ENCODE measurements around the gene FASN. TPM values are rescaled to one million over a fixed set of nuclear protein-coding genes. Genes with fewer than 3 reads are reported as not detected.
A peak's percentile ranks its signal among the peaks of the same experiment; 100 is the strongest.

Gene FASN
- total RNA-seq, 2 experiments from 2014 or later = 111 to 364 TPM

GRCh38 chr17:82100502-82101298 is 2.7 kb upstream of the FASN start:
- no peaks in the 10 kb centered on the region for H3K9me2 ChIP-seq (ENCODE audit: insufficient read depth, low read length)
- CTCF ChIA-PET (ENCODE audit: unreplicated experiment) = no interaction called here
- H3K4me2 ChIP-seq (ENCODE audit: low read length) = peak overlapping the region; percentile 84
- DNase-seq (ENCODE audit: low spot score) = no peak
- H3K27ac ChIP-seq (ENCODE audit: low read depth, low read length, poor library complexity, severe bottlenecking) = peak overlapping the region; percentile 89
- POLR2A ChIA-PET = interaction anchor here (0.5 kb wide), 1 partner anchor 59 kb away, joined by 3 read pairs; no protein-coding TSS in a partner anchor
- no peak for TF ChIP-seq EZH2phosphoT487 (IDR thresholded peaks at IDR 0.05; ENCODE audit: borderline replicate concordance, low read depth, low read length)
- TF ChIP-seq, protein P1, sequence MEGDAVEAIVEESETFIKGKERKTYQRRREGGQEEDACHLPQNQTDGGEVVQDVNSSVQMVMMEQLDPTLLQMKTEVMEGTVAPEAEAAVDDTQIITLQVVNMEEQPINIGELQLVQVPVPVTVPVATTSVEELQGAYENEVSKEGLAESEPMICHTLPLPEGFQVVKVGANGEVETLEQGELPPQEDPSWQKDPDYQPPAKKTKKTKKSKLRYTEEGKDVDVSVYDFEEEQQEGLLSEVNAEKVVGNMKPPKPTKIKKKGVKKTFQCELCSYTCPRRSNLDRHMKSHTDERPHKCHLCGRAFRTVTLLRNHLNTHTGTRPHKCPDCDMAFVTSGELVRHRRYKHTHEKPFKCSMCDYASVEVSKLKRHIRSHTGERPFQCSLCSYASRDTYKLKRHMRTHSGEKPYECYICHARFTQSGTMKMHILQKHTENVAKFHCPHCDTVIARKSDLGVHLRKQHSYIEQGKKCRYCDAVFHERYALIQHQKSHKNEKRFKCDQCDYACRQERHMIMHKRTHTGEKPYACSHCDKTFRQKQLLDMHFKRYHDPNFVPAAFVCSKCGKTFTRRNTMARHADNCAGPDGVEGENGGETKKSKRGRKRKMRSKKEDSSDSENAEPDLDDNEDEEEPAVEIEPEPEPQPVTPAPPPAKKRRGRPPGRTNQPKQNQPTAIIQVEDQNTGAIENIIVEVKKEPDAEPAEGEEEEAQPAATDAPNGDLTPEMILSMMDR (conservative IDR thresholded peaks at IDR 0.05; ENCODE audit: low read length) = no peak
- peak overlapping the region; percentile 87 for H3K4me3 ChIP-seq (ENCODE audit: low read depth, low read length, poor library complexity, severe bottlenecking)
- no peak overlapping the region for H2AFZ ChIP-seq (ENCODE audit: low read length)
- intact Hi-C loops (cut with micrococcal nuclease; ENCODE audit: unreplicated experiment) = loop anchor here (5.0 kb wide), 1 partner anchor 133 kb away; no protein-coding TSS in a partner anchor
- no TSS peak for BruUV-seq (replicated peaks)
- H3K4me1 ChIP-seq (ENCODE audit: insufficient read depth, low read length, poor library complexity, severe bottlenecking) = peaks cover 59% of the 10 kb centered on the region
- peaks cover 18% of the 10 kb centered on the region for H3K36me3 ChIP-seq (ENCODE audit: insufficient read depth, low read length)
- no peaks in the 10 kb centered on the region for H3K9me3 ChIP-seq (ENCODE audit: low read length)
- H4K20me1 ChIP-seq (ENCODE audit: insufficient read depth, low read length) = peaks cover 14% of the 10 kb centered on the region; the same call in 1 of the 2 replicates
- H3K79me2 ChIP-seq (ENCODE audit: insufficient read depth, low read depth, low read length) = peaks cover 29% of the 10 kb centered on the region

DNA sequence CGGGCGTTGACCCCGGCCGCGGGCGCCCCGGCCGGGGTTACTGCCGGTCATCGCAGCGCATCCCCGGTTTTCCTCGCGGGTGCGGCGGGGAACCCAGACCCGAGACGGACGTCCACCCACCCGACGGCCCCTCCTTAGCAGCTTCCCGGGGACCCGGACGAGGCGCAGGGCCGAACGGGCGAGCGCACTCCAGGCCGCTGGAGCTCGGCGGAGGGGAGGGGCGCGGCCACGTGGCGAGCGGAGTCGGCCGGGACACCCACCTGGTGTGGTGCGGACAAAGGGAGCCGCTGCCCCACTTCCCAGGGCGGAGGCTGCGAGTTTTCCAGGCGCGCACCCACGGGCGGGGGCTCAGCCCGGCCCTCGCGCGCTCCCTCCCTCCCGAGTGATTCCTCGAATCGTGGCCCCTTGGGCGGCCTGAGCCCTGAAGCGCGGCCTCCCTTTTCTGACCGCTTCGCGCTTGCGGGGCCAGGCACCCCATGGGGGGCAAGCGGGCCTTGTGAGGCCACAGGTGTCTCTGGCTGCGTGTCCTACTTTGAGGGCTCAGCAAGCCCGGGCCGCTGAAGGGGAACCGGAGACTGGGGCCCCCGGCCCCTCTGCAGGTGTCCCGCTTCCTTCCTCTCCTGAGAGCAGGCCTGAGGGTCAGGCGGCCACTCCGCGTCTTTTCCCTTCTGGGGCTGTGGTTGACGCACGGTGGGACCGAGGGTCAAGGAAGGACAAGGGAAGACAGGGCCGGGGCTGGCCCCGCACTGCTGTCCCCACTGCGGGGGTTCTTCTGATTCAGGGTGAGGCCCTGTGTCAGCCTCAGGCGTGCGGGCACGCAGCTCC is 1.1 kb upstream of the FASN start:
- DNase-seq (ENCODE audit: low spot score) = peak; percentile 88
- CTCF ChIA-PET (ENCODE audit: unreplicated experiment) = interaction anchor here (1.4 kb wide), 1 partner anchor 61 kb away, joined by 3 read pairs; the partner anchor contains the start of gene DCXR
- intact Hi-C loops (cut with micrococcal nuclease; ENCODE audit: unreplicated experiment) = loop anchor here (1.0 to 5.0 kb wide), 6 partner anchors 24 to 587 kb away; partner anchors contain the start of genes ACTG1, ARL16, DCXR and HGS

More for the DNA sequence above, 1.1 kb upstream of the FASN start:
- Histone ChIP-seq H3K4me3 (ENCODE audit: low read depth, low read length, poor library complexity, severe bottlenecking) (peak overlapping the region; percentile 87), H3K36me3 (ENCODE audit: insufficient read depth, low read length) (peaks cover 30% of the 10 kb centered on the region), H3K9me2 (ENCODE audit: insufficient read depth, low read length) (no peaks in the 10 kb centered on the region), H4K20me1 (ENCODE audit: insufficient read depth, low read length) (peaks cover 21% of the 10 kb centered on the region; the same call in 1 of the 2 replicates), H3K9me3 (ENCODE audit: low read length) (no peaks in the 10 kb centered on the region), H3K27ac (ENCODE audit: low read depth, low read length, poor library complexity, severe bottlenecking) (peak overlapping the region; percentile 89), H3K79me2 (ENCODE audit: insufficient read depth, low read depth, low read length) (peaks cover 34% of the 10 kb centered on the region), H3K4me1 (ENCODE audit: insufficient read depth, low read length, poor library complexity, severe bottlenecking) (peaks cover 51% of the 10 kb centered on the region), H2AFZ (ENCODE audit: low read length) (no peak overlapping the region), H3K4me2 (ENCODE audit: low read length) (peak overlapping the region; percentile 84)
- TF ChIP-seq EZH2phosphoT487 (IDR thresholded peaks at IDR 0.05; ENCODE audit: borderline replicate concordance, low read depth, low read length) = no peak
- TF ChIP-seq, protein P1 (conservative IDR thresholded peaks at IDR 0.05; ENCODE audit: low read length) = no peak
- POLR2A ChIA-PET = interaction anchor here (0.5 to 1.4 kb wide), 3 partner anchors 62 to 173 kb away, joined by 3 to 4 read pairs (median 4); partner anchors contain the start of genes CENPX, DCXR and LRRC45
- no TSS peak for BruUV-seq (replicated peaks)
